Coronary artery (tissue), 2 donors: ENCODE measurements around the gene C11orf52.

Experiments used
- DNase-seq: peaks from one replicate; pipeline ENCODE4 v3.0.0-alpha.2; 2017; ENCODE audit warnings: low spot score
- H3K27ac ChIP-seq, 2 donors: fragments of 200-600 bp; sonication (generic); one replicate each; pipeline ENCODE4 v1.5.1; 2016 to 2019
- H3K4me3 ChIP-seq: fragments of 200-600 bp; sonication (generic); 2 replicates; pipeline ENCODE4 v1.5.1; 2016; ENCODE audit warnings: mild to moderate bottlenecking, moderate library complexity
- CTCF ChIP-seq: fragments of 200-600 bp; sonication (generic); IDR thresholded peaks from one replicate; pipeline ENCODE4 v1.5.1; 2019; ENCODE audit warnings: antibody characterized with exemption

Gene C11orf52

GRCh38 chr11:111913031-111913861 lies 5.5 kb upstream of the C11orf52 start:
- TF ChIP-seq CTCF = no peak
- Histone ChIP-seq H3K4me3 (peak overlapping the region; percentile 79), H3K27ac (peak overlapping the region; percentile 95 to 97)
- DNase-seq = peak; percentile 82

GRCh38 chr11:111913997-111914396 lies 4.7 kb upstream of the C11orf52 start:
- Histone ChIP-seq H3K4me3 (peak overlapping the region; percentile 79), H3K27ac (peak overlapping the region; percentile 95 to 97)
- DNase-seq = no peak
- no peak for TF ChIP-seq CTCF

- H3K4me3 ChIP-seq = no peak overlapping the region
- no peak overlapping the region for H3K27ac ChIP-seq
- DNase-seq = no peak
- TF ChIP-seq CTCF = no peak
Observed at GRCh38 chr11:111916768-111917167, 1.9 kb upstream of the C11orf52 start.

- DNase-seq = no peak
- no peak overlapping the region for H3K27ac ChIP-seq
- no peak for TF ChIP-seq CTCF
- H3K4me3 ChIP-seq = no peak overlapping the region
Observed at GRCh38 chr11:111917312-111917711, 1.4 kb upstream of the C11orf52 start.

- H3K27ac ChIP-seq = no peak overlapping the region
- no peak for TF ChIP-seq CTCF
- H3K4me3 ChIP-seq = no peak overlapping the region
- DNase-seq = no peak
Observed at GRCh38 chr11:111917788-111918187, 925 bp upstream of the C11orf52 start.

GRCh38 chr11:111920908-111921307 lies 2.2 kb downstream of the C11orf52 start:
- H3K27ac ChIP-seq = peak overlapping the region in 1 of 2 donors; percentile 37
- TF ChIP-seq CTCF = no peak
- DNase-seq = no peak
- no peak overlapping the region for H3K4me3 ChIP-seq

- TF ChIP-seq CTCF = no peak
- DNase-seq = no peak
- H3K27ac ChIP-seq = peak overlapping the region in 1 of 2 donors; percentile 28
- H3K4me3 ChIP-seq = no peak overlapping the region
Observed at GRCh38 chr11:111921541-111922230, 3.0 kb downstream of the C11orf52 start.
